ELR (cell line): ENCODE measurements around the gene GAP43.

ENCODE experiments used
- DNase-seq: peaks from one replicate; pipeline ENCODE4 v3.0.0-alpha.2; 2015; ENCODE audit warnings: low read depth

The GAP43 gene

DNA sequence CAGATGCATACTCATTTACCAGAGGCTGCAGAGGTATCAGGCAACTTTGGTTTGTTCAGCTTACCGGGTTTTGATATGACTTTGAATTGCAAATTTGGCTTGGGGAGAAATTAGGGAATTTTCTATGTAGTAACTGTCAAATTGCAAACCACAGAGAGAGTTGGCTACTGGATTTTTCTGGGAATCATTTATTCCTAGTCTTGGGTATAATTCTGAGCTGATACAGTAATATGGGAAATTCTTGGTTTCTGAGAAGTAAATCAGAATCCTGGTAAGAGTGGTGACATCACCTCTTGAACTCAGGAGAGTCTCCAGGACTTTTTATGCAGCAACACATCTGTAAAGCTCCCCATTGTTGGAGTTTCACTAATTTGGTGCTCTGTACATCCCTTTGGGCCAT, 39.0 kb downstream of the GAP43 start:
- DNase-seq: no peak

DNA sequence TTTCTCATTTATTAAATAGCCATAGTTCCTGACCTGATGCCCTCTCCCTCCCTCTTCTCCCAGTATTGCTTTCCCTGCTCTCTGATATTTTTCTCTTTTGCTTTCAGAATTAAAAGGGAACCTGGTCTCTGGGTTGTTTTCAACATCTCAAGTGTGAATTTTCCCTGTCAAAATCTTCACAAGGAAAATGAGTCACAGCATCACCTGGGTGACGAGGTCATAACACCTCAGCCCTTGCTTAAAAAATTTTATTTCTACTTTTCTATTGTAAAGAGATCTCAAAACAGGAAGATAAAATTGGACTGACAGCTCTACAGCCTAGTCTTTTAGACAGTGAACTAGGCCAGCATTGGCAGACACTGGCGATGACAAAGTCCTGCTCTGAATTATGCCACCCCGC, 40.1 kb downstream of the GAP43 start:
- no peak for DNase-seq

DNA sequence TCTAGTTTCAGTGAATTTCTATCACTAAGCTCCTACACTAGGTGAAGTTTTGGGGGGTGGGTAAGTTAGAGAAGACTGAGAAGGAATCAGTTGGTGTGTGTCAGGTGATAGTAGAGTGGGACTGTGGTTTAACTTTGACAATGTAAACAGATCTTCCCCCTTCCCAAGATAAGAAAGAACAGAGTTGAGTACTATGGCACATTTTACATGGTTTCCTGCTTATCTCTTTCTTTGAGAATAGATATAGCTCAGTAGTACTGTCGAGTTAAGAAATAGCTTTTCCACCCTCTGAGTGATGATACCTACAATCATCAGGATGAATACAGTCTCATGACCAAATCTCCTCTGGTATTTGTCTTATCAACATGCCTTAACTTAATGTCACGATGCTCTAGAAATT, 42.8 kb downstream of the GAP43 start:
- no peak for DNase-seq

DNA sequence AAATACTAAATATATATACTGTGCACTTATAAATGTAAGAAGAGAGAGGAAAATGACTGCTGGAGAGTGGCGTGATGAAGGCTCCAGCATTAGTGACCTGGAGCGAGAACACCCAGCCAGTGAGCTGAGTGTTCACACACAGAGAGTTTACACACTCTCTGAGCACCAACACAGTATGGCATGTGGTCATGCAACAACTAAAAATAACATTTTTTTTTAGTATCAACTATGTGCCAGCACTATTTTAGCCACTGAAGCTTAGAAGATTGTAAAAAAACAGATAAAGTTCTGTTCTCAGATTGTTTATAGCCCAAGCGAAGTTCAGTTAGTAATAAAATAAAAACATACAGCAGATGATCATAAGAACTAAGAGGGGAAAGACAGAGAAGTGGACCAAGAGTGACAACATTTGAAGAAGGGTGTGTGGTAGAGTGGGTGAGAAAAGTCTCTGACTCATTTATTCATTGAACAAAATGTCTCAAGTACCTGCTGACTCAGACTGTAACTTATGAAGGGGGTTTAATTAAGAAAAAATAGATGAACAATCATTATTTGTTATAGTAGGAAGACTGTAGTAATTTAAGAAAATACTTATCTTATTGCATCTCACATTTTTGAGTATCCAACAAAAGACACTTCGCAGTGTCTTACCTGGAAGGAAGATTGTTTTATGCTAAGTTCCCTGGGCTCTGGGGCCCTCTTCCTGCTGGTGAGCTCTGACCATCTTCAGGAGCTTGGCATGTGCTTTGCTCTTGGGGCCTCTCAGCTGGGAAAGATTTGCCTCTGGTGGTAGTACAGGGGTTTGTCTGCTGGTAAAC, 43.8 kb downstream of the GAP43 start:
- DNase-seq: peak; percentile 15

DNA sequence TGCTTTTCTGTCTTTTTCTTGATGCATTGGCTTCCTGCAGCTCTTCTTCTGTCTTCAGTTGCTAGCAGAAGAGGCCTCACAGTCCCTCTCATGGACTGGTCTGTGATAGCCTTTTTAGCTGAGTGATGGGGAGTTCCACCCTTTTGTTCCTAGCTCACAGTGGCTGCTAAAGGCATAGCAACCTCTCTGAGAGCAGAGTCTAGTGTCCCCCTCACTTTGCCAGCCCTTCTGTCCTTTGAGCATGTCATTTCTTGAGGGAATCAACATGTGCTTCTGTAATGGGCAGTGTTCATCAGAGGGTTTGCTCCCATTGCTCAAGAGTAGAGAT, 44.4 kb downstream of the GAP43 start:
- no peak for DNase-seq

DNA sequence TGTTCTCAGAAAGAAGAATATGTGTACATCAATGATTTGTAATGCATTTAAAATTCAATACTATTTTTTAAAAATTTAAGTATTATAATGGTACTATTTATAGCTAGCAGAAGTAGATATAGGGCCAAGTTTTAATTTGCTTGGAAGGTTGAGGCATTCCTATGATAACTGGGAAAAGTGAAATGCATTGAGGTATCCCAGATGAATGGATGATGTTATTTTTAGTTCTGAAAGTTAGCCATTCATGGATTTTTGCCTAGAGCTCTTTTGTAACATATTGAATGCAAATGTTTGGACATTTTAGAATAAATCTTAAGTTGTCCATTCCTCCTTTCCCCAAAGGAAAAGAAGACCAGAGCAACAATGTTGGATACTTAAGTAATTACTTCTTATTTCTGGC, 47.6 kb downstream of the GAP43 start:
- no peak for DNase-seq

DNA sequence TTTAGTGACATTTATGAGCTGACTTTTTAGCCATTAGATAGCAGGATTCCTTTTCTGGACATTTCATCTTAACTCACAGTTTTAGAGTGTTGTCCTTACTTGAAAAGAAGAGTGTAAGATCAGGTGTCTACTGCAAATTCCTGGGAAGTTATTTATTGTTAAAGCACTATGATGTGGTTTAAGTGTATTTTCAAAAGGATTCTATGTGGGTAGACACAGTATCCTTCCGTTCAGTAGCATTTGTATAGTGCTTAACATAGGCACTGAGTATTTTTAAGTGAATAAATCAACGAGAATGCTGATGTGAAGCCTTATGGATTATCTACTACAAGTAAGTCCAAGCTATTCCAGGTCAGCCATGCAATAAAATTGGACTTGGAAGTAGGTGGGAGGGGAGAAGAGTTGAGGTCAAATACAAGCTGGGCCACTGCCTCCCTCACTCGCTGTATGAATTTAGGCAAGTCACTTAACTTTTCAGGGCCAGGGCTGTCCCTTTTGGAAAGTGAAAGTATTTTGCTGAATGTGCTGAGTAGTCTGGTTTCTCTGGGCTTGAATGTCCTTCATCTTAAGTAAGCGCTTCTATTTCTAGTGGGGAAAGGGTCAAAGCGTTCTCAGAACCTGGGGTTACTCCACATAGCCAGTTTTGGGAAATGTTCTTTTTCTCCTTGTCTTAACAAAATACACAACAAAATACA, 48.6 kb downstream of the GAP43 start:
- DNase-seq: no peak

DNA sequence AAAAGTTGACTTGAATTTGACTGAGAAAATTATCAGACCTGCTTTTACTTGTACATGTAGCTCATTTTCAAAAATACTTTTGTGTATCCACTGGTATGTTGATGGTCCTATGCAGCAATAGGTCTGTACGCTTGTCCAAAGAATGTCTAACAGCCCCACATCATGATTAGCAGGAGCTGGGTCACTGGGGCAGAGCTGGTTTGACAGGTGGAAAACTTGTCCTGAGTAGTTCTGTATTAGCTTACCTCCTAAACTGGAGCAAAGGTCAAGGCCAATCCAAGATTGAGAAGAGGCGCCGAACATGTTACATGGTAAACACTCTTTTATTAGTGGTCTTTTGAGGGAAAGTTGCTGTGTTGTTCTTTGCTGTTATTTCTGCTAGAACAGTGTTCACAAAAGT, 50.6 kb downstream of the GAP43 start:
- no peak for DNase-seq

DNA sequence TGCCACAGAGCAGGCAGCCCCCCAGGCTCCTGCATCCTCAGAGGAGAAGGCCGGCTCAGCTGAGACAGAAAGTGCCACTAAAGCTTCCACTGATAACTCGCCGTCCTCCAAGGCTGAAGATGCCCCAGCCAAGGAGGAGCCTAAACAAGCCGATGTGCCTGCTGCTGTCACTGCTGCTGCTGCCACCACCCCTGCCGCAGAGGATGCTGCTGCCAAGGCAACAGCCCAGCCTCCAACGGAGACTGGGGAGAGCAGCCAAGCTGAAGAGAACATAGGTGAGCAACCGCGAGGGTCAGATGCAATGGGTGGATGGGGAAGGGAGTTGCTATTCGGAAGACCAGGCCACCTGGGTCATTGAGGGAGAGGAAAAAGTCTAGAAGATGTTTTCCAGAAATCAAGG, 53.0 kb downstream of the GAP43 start:
- no peak for DNase-seq

DNA sequence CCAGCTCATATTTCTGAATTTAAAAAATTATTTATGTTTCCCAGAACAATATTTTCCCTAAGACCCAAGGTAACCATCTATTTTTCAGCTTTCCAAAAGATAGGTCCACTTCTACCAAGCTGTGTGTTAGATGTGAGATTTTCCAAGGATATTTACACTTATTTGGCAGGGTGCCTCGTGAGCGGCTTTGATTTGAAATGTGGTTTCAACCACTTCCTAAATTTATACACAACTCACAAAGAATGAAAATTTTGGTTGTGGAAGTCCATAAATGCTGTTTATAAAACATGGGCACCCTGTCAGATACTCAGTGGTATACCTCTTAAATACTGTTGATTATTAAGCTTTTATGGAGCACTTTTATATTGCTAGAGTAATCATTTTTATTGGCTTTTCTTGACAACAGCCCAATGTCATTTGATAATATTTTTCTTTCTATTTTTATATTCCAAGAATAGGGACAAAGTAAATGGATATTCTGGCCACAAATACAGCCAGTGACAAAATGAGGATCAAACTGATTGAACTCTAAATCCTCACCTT, 57.6 kb downstream of the GAP43 start:
- DNase-seq: no peak

DNA sequence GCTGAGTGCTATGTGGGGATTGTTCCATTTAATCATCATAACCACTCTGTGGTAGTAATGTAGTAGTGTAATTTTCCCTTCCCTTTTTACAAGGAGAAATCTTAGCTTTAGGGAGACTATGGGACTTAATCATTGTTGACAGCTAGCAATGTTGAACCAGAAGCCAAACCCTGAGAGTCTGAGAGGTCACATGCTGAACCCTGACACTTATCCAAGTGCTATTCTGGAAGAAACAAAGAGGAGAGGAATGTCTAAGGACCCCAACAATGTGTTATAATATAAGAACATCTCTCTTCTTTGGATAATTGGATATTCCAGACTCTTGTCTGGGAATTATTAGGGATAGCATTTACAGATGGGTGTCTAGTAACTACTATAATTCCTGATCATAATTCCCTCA, 58.4 kb downstream of the GAP43 start:
- no peak for DNase-seq

DNA sequence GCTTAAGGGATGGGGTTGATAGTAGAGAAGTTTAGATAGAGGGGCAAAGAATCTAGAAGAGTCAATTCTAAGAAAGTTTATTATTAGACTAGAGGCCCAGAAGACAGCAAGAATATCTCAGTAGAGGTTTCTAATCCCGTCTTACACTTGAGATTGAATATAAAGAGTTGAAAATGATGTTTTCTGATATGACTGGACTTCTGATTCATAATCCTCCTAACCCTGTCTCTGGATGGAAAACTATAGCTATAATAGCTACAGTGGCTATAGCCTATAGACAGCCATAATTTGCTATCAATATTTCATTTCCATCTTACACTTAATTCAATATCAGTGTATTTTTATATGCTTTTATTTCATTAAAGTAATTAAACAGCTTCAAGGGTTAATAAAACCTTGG, 60.0 kb downstream of the GAP43 start:
- DNase-seq: no peak

DNA sequence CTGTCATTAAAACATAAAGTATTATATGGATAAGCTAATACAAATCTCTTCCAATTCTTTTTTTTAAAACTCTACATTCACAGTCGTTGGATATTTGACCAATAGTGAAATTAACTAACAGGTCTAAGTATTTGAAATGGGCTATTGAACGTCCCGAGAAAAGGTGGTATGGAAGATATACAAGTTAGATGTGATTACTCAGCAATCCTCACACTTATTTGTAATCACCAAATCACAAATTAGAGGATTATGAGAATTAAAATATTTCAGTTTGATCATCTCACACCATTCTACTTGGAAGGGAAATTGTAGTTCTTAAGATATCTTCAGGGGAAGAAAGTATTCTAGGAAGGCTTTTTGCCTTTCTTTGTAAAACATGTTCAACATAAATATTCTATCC, 60.5 kb downstream of the GAP43 start:
- DNase-seq: no peak

DNA sequence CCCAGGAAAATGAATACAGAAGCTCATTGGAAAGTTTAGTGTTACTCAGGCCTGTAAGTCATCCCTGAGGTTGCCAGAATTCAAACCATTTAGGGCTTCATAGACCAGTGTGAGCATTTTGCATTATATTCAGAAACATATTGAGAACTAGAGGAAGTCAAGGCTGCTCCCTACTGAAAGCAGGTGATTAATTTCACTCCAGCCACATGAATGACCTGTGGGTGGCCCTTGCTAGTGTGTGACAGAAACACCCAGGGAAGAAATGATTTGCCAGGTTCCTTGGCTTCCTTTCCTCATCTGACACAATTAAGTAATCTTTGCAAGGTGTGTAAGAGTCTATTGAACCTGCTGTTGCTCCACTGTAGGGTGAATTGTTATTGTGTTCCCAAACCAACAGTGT, 61.8 kb downstream of the GAP43 start:
- DNase-seq: no peak

DNA sequence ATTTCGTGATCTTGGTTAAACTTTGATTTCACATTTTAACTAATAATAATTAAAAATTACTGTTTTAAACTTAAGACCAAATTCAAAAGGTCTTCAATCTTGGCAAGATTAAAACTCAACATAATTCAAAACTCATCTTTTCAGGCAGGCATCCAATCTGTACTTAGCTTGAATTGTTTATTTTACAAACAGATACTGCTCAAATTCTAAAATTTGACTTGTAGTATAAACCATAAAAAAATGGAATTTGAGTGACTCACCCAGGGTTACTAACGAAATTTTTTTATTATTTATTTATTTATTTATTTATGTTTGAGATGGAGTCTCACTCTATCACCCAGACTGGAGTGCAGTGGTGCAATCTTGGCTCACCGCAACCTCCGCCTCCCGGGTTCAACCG, 64.4 kb downstream of the GAP43 start:
- DNase-seq: no peak

DNA sequence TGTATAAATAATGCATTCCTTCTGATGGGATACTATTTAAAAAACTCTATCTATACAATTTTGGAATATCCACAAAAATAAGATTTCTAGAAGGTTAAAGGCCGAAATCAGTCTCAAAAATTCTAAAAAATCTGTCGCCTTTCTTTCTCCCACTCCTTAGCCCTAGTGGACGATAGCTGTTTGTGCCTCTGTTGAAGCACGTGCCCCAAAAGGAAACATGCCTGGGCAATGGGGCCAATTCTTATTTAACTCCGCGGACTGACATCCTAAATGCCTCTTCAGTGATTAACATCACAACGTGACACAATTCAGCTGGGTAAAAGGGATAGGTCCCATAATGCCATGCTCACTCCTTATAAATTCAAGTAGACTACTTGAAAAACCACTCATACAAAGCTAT, 65.1 kb downstream of the GAP43 start:
- no peak for DNase-seq

DNA sequence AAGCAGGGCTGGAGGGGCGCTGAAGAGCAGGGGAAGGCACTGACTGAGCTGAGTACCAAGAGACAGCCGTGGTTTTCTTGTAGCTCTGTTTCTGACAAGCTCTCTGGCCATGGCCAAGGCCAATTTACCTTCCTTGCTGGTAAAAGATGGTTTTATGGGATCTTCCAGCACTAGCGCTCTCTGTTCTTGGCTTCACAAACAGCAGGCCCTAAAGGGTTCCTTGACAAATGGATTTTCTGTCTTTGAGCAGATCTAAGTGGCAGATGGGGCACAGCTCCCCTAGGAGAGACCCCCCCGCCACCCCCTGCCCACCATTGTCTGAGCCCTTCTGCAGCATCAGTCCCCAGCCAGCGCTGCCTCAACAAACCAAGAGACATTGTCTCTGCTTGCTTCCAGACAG, 66.6 kb downstream of the GAP43 start:
- no peak for DNase-seq

DNA sequence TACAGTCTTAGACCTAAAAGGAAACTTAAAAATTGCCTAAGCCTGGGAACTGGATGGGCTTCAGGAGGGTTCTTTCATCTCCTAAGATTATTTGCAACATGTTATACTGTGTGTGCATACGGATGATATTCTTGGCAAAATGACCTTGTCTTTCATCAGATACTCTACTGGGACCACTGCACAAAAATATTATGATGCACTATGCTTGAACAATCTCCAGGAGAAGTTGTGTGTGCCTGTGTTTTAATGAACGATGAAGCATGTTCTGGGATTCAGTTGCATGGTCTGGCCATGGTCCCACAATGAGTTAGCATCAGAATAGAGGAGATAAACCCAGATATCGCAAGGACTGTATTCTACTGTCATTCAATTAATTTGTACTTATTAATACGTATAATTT, 68.7 kb downstream of the GAP43 start:
- no peak for DNase-seq

DNA sequence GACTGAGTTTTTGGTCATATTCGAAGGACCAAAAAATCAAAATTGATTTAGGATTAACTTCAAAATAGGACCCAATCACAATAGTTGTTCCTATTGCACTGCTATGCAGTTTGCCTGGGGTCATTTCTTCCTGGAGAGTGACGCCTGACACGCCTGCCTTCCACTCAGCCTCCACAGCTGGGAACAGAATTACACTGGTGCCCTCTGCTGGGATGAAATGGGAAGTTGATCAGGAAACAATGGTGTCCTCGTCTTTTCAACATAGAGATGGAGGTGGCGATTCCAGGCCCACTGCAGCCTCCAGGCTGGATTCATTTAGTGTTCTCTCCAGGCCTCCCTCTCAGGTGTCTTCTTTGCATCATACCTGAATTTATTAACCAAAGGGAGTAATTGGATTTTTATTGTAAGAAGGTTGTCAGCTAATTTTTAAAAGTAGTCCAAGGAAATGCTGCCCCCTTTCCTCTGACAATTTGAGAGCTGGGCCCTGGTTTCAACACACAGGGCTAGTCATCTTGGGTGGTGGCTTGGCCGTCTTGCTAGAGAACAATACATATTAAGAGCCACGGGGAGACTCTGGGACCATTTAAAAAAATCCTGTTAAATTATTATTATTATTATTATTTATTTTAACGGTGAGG, 69.7 kb downstream of the GAP43 start:
- DNase-seq: peak; percentile 80

DNA sequence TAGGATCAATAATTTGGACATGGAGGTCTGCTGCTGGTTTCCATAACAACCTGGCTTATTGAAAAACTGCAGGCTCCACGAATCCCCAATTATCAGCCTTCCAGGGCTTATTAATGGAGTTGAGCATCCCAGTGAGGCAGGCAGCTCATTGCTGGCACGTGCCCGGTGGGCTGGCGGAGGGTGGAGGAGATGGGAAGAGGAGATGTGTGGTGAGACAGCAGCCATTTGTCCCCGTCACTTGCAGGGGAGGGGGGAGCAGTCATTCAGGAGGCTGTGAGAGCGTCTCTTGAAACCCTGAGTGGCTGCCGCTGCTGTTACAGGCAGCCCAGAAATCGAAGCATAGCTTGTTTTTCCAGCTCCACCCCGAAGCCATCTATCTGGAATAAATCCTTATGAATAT, 70.6 kb downstream of the GAP43 start:
- no peak for DNase-seq

DNA sequence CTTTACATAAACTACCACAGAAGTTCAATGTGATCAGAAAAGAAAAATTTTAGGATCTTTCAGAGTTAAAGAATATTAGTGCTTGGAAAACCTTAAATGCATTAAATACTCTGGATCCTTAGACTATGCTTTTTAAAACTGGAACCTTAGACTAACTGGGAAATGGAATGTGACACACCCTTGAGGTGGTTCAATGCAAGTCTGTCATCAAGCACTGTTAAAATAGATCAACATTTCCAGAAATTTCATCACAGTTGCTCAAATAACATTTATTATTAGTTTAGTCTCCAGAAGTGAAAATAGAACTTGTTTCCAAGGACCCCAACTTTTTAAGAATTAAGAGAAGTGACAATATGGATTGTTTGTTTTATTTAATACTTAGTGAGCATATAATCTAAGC, 71.8 kb downstream of the GAP43 start:
- no peak for DNase-seq

DNA sequence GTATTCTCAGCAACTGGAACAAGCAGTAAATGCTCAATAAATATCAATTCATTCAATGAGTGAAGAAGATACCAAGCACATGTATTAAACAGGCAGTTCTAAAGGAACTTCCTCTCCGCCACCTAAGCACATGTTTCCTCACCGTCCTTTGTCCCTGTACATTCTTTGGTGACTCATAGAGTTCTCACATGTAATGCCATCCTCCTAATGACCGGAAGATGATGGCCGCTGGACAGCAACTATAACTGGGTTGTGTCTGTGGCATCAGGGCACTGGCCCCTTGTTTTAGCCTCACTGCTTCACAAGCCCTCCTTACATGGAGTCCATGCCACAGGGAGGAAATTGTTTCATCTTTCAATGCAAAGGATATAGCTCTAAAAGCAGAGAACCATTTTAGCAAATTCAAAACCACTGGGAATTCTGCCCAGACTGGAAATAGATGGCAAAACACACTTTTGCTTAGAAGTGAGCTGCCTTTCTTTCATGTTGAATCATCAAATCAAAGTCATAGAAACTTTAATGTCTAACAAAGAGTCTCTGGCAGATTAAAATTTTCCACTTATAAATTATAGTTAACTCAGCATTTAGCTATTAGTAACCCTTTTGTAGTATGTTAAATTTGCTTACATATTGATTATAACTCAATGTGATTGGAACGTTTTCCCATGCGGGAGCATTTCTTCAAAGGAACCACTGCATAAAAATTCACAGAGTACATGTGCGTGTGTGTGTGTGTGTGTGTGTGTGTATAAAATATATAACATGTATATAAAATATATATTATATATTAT, 74.1 kb downstream of the GAP43 start:
- peak; percentile 9 for DNase-seq
